ENCODE results near the gene PTP4A1. TPM values are rescaled to one million over a fixed set of nuclear protein-coding genes. Genes with fewer than 3 reads are reported as not detected.

Gene PTP4A1
- polyA plus RNA-seq, 2 of the 4 experiments (the other 2 are of a cell fraction) = 166 to 220 TPM

GRCh38 chr6:63578757-63579156, 6.5 kb downstream of the PTP4A1 start:
- ChIA-PET CTCF (no interaction called here), POLR2A (no interaction called here)

DNA sequence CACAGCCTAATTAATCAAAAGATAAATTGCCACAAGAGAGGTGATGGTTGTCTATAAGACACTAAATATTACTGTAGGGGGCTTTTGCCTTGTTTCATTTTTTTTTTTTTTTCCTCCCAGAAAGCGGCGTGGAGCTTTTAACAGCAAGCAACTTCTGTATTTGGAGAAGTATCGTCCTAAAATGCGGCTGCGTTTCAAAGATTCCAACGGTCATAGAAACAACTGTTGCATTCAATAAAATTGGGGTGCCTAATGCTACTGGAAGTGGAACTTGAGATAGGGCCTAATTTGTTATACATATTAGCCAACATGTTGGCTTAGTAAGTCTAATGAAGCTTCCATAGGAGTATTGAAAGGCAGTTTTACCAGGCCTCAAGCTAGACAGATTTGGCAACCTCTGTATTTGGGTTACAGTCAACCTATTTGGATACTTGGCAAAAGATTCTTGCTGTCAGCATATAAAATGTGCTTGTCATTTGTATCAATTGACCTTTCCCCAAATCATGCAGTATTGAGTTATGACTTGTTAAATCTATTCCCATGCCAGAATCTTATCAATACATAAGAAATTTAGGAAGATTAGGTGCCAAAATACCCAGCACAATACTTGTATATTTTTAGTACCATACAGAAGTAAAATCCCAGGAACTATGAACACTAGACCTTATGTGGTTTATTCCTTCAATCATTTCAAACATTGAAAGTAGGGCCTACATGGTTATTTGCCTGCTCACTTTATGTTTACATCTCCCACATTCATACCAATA, 7.8 kb downstream of the PTP4A1 start:
- 88% methylated on average over 6 of the region's 6 CpGs for WGBS (ENCODE audit: missing lambda C conversion rate)
- Histone ChIP-seq H3K4me1 (peaks cover 66% of the 10 kb centered on the region), H3K4me3 (peak overlapping the region; percentile 16; the same call in 1 of the 3 replicates), H3K9me3 (no peaks in the 10 kb centered on the region), H3K4me2 (peak overlapping the region; percentile 78), H3K27ac (0 out of 6 replicates have a peak overlapping the region, but pooled peaks of 1 of the 2 experiments have one; percentile 29)
- ATAC-seq (no peak), DNase-seq (ENCODE audit: low read depth in 1 of 2, low spot score in 1 of 2) (no peak), FAIRE-seq (no peak)
- POLR2A ChIA-PET = interaction anchor here (0.7 kb wide), 1 partner anchor 315 kb away, joined by 3 read pairs; no protein-coding TSS in a partner anchor
- CTCF ChIA-PET = interaction anchor here (1.2 kb wide), 1 partner anchor 56 kb away, joined by 3 read pairs; the partner anchor contains the start of gene PHF3
- TF ChIP-seq ZFP36 (IDR thresholded peaks at IDR 0.05; ENCODE audit: borderline replicate concordance, partially characterized antibody) (no peak), JUN (IDR thresholded peaks at IDR 0.05) (peak in 1 of 2 experiments; percentile 36; a peak in 1 of 5 replicates), POLR2AphosphoS2 (conservative IDR thresholded peaks at IDR 0.05; ENCODE audit: low read length) (0 out of 2 replicates have a peak, but pooled peaks have one; percentile 3), SMC3 (IDR thresholded peaks at IDR 0.05) (no peak), RCOR1 (IDR thresholded peaks at IDR 0.05; ENCODE audit: low read depth, low read length) (no peak), RARB (CRISPR knock-in tag; IDR thresholded peaks at IDR 0.05) (no peak)

More at GRCh38 chr6:63578757-63579156, 6.5 kb downstream of the PTP4A1 start:
- no peaks in the 10 kb centered on the region for H3K9me3 ChIP-seq
- H3K4me3 ChIP-seq = peak overlapping the region; percentile 54
- TF ChIP-seq RAD21 (conservative IDR thresholded peaks at IDR 0.05 in 1 of 2, IDR thresholded peaks at IDR 0.05 in 1 of 2) (no peak), CHD4 (IDR thresholded peaks at IDR 0.05; ENCODE audit: borderline replicate concordance) (no peak), SMC3 (IDR thresholded peaks at IDR 0.05) (no peak), CTCF (IDR thresholded peaks at IDR 0.05) (no peak), ESRRA (IDR thresholded peaks at IDR 0.05; ENCODE audit: borderline replicate concordance, low read length) (no peak), JUN (IDR thresholded peaks at IDR 0.05) (no peak), FOSB (CRISPR knock-in tag; IDR thresholded peaks at IDR 0.05) (no peak), EP300 (IDR thresholded peaks at IDR 0.05) (no peak), POLR2AphosphoS2 (conservative IDR thresholded peaks at IDR 0.05; ENCODE audit: low read length) (no peak), HOXB5 (CRISPR knock-in tag; IDR thresholded peaks at IDR 0.05) (no peak), ZSCAN20 (CRISPR knock-in tag; IDR thresholded peaks at IDR 0.05) (no peak), PBX3 (IDR thresholded peaks at IDR 0.05) (no peak)
- H3K27ac ChIP-seq = 0 out of 6 replicates have a peak overlapping the region, but pooled peaks of 1 of the 2 experiments have one; percentile 46
- peak overlapping the region; percentile 78 for H3K4me2 ChIP-seq
- H3K4me1 ChIP-seq = peaks cover 66% of the 10 kb centered on the region
- 85% methylated on average over 2 of the region's 2 CpGs for WGBS (ENCODE audit: missing lambda C conversion rate)
- DNase-seq (ENCODE audit: low read depth in 1 of 2, low spot score in 1 of 2) = no peak
- no peak for FAIRE-seq
- no peak for ATAC-seq

GRCh38 chr6:63580704-63580961, 8.4 kb downstream of the PTP4A1 start:
- Histone ChIP-seq H3K27ac (no peak overlapping the region), H3K4me2 (peak overlapping the region; percentile 78), H3K4me1 (peaks cover 66% of the 10 kb centered on the region), H3K4me3 (no peak overlapping the region; the same call in 2 of the 3 replicates), H3K9me3 (no peaks in the 10 kb centered on the region)
- DNase-seq (ENCODE audit: low read depth in 1 of 2, low spot score in 1 of 2) = no peak
- TF ChIP-seq JUN (IDR thresholded peaks at IDR 0.05) (peak in 1 of 2 experiments; percentile 9; a peak in 1 of 5 replicates), EHF (CRISPR knock-in tag; IDR thresholded peaks at IDR 0.05) (no peak), RARB (CRISPR knock-in tag; IDR thresholded peaks at IDR 0.05) (0 out of 2 replicates have a peak, but pooled peaks have one; percentile 20), SREBF2 (IDR thresholded peaks at IDR 0.05) (no peak)
- POLR2A ChIA-PET = no interaction called here
- ATAC-seq = no peak
- WGBS (ENCODE audit: missing lambda C conversion rate) = 60% methylated on average over 3 of the region's 3 CpGs
- CTCF ChIA-PET = interaction anchor here (1.2 kb wide), 1 partner anchor 55 kb away, joined by 3 read pairs; the partner anchor contains the start of gene PHF3
- no peak for FAIRE-seq

All from A549 (cell line).